ENCODE measurements around the gene RAPGEF2.

RAPGEF2 gene

DNA sequence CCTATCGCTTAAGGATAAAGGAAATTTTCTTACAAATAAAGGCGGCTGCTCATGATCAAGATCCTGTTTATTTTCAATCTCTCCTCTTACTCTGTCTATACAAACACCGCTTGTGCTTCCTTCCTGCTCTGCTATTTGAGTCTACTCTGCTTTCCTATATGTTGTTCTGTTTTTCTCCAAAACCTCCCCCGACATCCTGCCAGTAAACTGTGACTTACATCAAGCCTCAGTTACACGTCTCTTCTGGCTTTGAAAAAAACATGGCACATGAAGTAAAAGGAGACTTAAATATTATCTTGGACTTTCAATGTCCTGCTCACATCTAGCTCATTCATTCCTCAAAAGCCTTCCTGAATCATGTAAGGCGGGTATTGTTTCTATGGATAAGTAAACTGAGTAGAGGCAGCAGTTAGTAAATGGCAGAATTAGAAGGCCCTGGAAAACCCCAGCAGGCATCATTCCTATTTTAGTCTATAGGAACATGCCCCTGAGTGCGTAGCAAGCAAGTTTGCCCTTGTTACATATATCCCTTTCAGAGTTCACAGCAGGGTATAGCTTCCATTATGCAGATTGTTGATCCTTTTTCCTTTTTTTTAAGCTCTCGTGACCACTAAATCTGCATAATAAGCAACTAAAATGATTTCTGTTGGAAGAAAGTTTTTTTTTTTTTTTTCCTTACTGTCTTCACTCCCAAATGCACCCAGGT, 280.1 kb downstream of the RAPGEF2 start:
- no peak for TF ChIP-seq PPARA (CRISPR knock-in tag; IDR thresholded peaks at IDR 0.05; ENCODE audit: borderline replicate concordance)
- no peak for TF ChIP-seq ZNF70 (CRISPR knock-in tag; IDR thresholded peaks at IDR 0.05)
- no peak for TF ChIP-seq CREB5 (CRISPR knock-in tag; IDR thresholded peaks at IDR 0.05; ENCODE audit: low read depth)
- no peak for TF ChIP-seq PATZ1 (CRISPR knock-in tag; IDR thresholded peaks at IDR 0.05; ENCODE audit: borderline replicate concordance)
- TF ChIP-seq GLIS3 (CRISPR knock-in tag; IDR thresholded peaks at IDR 0.05): no peak
- TF ChIP-seq SNAI2 (CRISPR knock-in tag; IDR thresholded peaks at IDR 0.05): no peak
- no peak for TF ChIP-seq TCF4 (CRISPR knock-in tag; IDR thresholded peaks at IDR 0.05; ENCODE audit: borderline replicate concordance)
- no peak for TF ChIP-seq ZNF565 (CRISPR knock-in tag; conservative IDR thresholded peaks at IDR 0.05; ENCODE audit: low read depth)
- TF ChIP-seq OSR1 (CRISPR knock-in tag; IDR thresholded peaks at IDR 0.05): no peak
- TF ChIP-seq TSHZ2 (CRISPR knock-in tag; IDR thresholded peaks at IDR 0.05): no peak
- TF ChIP-seq ZNF8 (CRISPR knock-in tag; IDR thresholded peaks at IDR 0.05): no peak
- no peak for TF ChIP-seq POU6F1 (CRISPR knock-in tag; IDR thresholded peaks at IDR 0.05; ENCODE audit: borderline replicate concordance, low read depth)
- TF ChIP-seq RARB (CRISPR knock-in tag; IDR thresholded peaks at IDR 0.05): no peak
- no peak for ATAC-seq

GRCh38 chr4:159383562-159383931, 280.7 kb downstream of the RAPGEF2 start:
- TF ChIP-seq ZC3H10 (CRISPR knock-in tag; IDR thresholded peaks at IDR 0.05) (no peak), TCF4 (CRISPR knock-in tag; IDR thresholded peaks at IDR 0.05; ENCODE audit: borderline replicate concordance) (no peak), ESRRG (CRISPR knock-in tag; IDR thresholded peaks at IDR 0.05) (no peak), OSR1 (CRISPR knock-in tag; IDR thresholded peaks at IDR 0.05) (no peak), SNAI2 (CRISPR knock-in tag; IDR thresholded peaks at IDR 0.05) (no peak), ISL1 (CRISPR knock-in tag; IDR thresholded peaks at IDR 0.05) (no peak), BACH2 (CRISPR knock-in tag; IDR thresholded peaks at IDR 0.05; ENCODE audit: borderline replicate concordance) (no peak), PATZ1 (CRISPR knock-in tag; IDR thresholded peaks at IDR 0.05; ENCODE audit: borderline replicate concordance) (no peak), ZNF565 (CRISPR knock-in tag; conservative IDR thresholded peaks at IDR 0.05; ENCODE audit: low read depth) (no peak), TSHZ2 (CRISPR knock-in tag; IDR thresholded peaks at IDR 0.05) (no peak), PPARA (CRISPR knock-in tag; IDR thresholded peaks at IDR 0.05; ENCODE audit: borderline replicate concordance) (no peak), POU6F1 (CRISPR knock-in tag; IDR thresholded peaks at IDR 0.05; ENCODE audit: borderline replicate concordance, low read depth) (no peak), RARB (CRISPR knock-in tag; IDR thresholded peaks at IDR 0.05) (no peak), CREB5 (CRISPR knock-in tag; IDR thresholded peaks at IDR 0.05; ENCODE audit: low read depth) (no peak), CSRNP3 (CRISPR knock-in tag; IDR thresholded peaks at IDR 0.05) (no peak), TOX (CRISPR knock-in tag; IDR thresholded peaks at IDR 0.05; ENCODE audit: borderline replicate concordance) (no peak), ZNF8 (CRISPR knock-in tag; IDR thresholded peaks at IDR 0.05) (no peak), ARNTL (CRISPR knock-in tag; IDR thresholded peaks at IDR 0.05; ENCODE audit: borderline replicate concordance, low read depth) (no peak)
- ATAC-seq: no peak
